ENCODE data around the gene MSI2.

Gene MSI2

DNA sequence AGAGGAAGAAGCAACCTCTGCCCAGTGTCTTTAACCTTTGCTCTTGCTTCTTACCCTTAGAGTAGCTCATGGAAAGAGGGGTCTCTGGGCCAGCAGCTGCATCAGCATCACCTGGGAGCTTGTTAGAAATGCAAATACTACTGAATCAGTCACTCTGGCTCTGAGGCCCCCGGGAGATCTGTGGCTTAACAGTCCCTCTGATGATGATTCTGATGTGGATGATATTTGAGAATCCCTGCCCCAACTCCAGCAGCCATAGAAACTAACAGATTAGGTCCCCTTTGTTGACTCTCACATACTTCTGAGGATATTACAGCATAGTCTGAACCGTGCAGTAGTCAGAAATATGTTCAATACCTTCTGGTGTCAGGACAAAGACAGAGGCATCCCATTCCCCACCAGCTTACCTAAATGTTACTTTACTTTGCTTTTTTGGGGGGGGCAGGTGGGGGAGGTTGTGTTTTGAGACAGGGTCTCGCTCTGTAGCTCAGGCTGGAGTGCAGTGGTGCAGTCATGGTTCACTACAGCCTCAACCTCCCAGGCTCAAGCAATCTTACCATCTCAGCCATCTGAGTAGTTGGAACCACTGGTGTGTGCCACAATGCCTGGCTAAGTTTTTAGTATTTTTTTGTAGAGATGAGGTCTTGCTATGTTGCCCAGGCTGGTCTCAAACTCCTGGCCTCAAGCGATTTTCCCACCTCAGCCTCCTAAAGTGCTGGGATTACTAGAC lies 268.7 kb downstream of the MSI2 start:
- CTCF ChIA-PET: interaction anchor here (0.6 kb wide), 1 partner anchor 104 kb away, joined by 4 read pairs; no protein-coding TSS in a partner anchor
- no peak for DNase-seq (ENCODE audit: extremely low spot score)
- POLR2A ChIA-PET: no interaction called here
- no peak for TF ChIP-seq NFRKB (IDR thresholded peaks at IDR 0.05)
- no peak for TF ChIP-seq HDGF (IDR thresholded peaks at IDR 0.05; ENCODE audit: borderline replicate concordance)
- TF ChIP-seq TARDBP (IDR thresholded peaks at IDR 0.05): no peak
- no peak for TF ChIP-seq ZNF384 (IDR thresholded peaks at IDR 0.05)
- TF ChIP-seq FOXA1 (IDR thresholded peaks at IDR 0.05): no peak
- TF ChIP-seq L3MBTL2 (conservative IDR thresholded peaks at IDR 0.05): no peak
- TF ChIP-seq BHLHE40 (IDR thresholded peaks at IDR 0.05; ENCODE audit: borderline replicate concordance): no peak
- TF ChIP-seq SUZ12 (IDR thresholded peaks at IDR 0.05): no peak
- no peak for TF ChIP-seq FOXK2 (IDR thresholded peaks at IDR 0.05)
- TF ChIP-seq LEF1 (IDR thresholded peaks at IDR 0.05; ENCODE audit: borderline replicate concordance): no peak
- no peak for TF ChIP-seq SP1 (IDR thresholded peaks at IDR 0.05)
- TF ChIP-seq, protein P1, sequence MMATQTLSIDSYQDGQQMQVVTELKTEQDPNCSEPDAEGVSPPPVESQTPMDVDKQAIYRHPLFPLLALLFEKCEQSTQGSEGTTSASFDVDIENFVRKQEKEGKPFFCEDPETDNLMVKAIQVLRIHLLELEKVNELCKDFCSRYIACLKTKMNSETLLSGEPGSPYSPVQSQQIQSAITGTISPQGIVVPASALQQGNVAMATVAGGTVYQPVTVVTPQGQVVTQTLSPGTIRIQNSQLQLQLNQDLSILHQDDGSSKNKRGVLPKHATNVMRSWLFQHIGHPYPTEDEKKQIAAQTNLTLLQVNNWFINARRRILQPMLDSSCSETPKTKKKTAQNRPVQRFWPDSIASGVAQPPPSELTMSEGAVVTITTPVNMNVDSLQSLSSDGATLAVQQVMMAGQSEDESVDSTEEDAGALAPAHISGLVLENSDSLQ (IDR thresholded peaks at IDR 0.05): no peak
- TF ChIP-seq ELF4 (IDR thresholded peaks at IDR 0.05): no peak
- no peak for TF ChIP-seq ARNT (IDR thresholded peaks at IDR 0.05)

DNA sequence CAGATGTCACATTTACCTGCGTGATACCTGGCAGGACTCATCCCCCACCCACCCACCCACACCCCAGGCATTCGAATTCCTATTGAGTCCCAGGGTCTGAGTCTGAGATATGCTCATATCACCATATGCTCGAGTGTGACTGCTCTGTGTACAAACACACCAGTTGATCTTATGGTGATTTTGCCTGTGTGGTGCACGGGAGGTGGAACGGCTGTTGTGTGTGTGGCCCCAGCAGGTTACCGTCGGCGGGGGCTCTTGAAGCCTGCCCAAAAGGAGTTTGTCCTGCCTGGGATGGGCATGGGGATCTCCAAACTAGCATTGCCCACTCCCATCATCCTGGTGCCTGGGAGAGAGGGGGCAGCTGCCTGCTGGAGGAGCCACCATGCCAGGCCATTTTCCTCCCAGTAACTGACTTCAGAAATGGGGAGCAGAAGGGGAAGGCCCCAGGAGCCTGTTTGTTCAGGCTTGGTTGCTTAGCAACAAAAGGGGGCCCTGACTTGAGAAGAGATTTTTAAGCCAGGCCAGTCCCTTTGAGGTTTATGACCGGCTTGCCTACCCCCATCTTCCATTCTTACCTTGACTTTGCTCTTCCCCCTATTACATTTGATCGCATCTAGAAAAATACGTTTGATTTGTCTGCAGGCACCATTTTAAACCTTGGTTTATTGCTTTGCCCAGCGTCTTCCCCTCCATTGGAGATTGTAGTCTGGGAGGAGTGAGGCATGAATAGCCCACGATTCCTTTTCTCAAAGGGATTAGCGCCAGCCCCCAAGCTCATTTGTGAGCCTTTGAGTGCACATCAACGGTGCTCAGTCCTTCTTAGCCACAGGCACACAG lies 271.1 kb downstream of the MSI2 start:
- POLR2A ChIA-PET: no interaction called here

DNA sequence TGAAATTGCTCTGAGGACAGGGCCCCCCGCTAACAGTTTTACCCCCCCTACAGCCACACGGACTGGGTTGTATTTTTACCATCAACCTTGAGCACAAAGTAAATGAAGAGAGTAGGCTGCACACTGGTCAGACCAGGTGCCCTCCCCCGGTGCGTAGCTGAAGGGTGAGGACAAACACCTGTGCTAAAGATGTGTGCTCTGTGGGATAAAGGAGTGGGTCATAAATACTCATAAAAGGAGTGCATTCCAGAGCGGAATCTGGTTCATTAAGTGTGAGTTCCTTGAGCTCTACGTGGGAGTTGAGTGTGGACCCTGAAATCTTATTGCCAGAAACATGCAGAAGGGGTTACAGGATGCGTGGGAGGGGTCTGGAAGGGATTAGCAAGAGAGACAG lies 271.7 kb downstream of the MSI2 start:
- no peak for TF ChIP-seq BHLHE40 (IDR thresholded peaks at IDR 0.05; ENCODE audit: borderline replicate concordance)
- TF ChIP-seq, protein P1 (IDR thresholded peaks at IDR 0.05): no peak
- no peak for TF ChIP-seq CTBP1 (IDR thresholded peaks at IDR 0.05; ENCODE audit: borderline replicate concordance)
- TF ChIP-seq TARDBP (IDR thresholded peaks at IDR 0.05): no peak
- TF ChIP-seq FOXK2 (IDR thresholded peaks at IDR 0.05): no peak
- no peak for TF ChIP-seq SP1 (IDR thresholded peaks at IDR 0.05)
- no peak for TF ChIP-seq SUZ12 (IDR thresholded peaks at IDR 0.05)
- TF ChIP-seq ZNF384 (IDR thresholded peaks at IDR 0.05): no peak
- POLR2A ChIA-PET: no interaction called here
- CTCF ChIA-PET: interaction anchor here (1.4 kb wide), 1 partner anchor 144 kb away, joined by 4 read pairs; no protein-coding TSS in a partner anchor
- DNase-seq (ENCODE audit: extremely low spot score): no peak

More for the DNA sequence above, 271.1 kb downstream of the MSI2 start:
- TF ChIP-seq, protein P1 (IDR thresholded peaks at IDR 0.05): no peak
- TF ChIP-seq NFRKB (IDR thresholded peaks at IDR 0.05) (no peak), LEF1 (IDR thresholded peaks at IDR 0.05; ENCODE audit: borderline replicate concordance) (no peak), TARDBP (IDR thresholded peaks at IDR 0.05) (no peak), FOXA1 (IDR thresholded peaks at IDR 0.05) (no peak), ARNT (IDR thresholded peaks at IDR 0.05) (no peak)
- no peak for DNase-seq (ENCODE audit: extremely low spot score)
- CTCF ChIA-PET: interaction anchor here (1.4 kb wide), 1 partner anchor 144 kb away, joined by 4 read pairs; no protein-coding TSS in a partner anchor

DNA sequence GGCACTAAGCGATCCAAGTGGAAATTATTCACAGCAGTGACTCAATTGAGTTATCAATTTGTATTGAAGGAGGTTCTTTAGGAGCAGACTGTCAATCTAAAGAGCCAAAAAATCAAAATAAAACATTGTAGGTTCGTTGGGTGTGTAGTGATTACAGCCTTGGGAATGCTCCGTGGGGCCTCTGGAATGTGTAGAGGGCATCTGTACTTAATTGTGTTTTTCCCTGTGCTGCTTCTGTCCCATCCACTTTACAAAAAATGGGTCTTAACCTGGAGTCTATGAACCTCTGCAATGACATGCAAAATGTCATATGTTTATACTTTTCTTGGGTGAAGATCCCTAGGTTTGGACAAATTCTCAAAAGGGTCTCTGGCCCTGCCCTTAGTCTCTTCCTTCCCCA lies 273.7 kb downstream of the MSI2 start:
- TF ChIP-seq, protein P1 (IDR thresholded peaks at IDR 0.05): no peak
- no peak for TF ChIP-seq L3MBTL2 (conservative IDR thresholded peaks at IDR 0.05)
- no peak for TF ChIP-seq ARNT (IDR thresholded peaks at IDR 0.05)
- no peak for TF ChIP-seq BHLHE40 (IDR thresholded peaks at IDR 0.05; ENCODE audit: borderline replicate concordance)
- no peak for TF ChIP-seq LEF1 (IDR thresholded peaks at IDR 0.05; ENCODE audit: borderline replicate concordance)
- no peak for TF ChIP-seq TARDBP (IDR thresholded peaks at IDR 0.05)
- TF ChIP-seq NFRKB (IDR thresholded peaks at IDR 0.05): no peak
- TF ChIP-seq FOXK2 (IDR thresholded peaks at IDR 0.05): no peak
- no peak for TF ChIP-seq HDGF (IDR thresholded peaks at IDR 0.05; ENCODE audit: borderline replicate concordance)
- no peak for TF ChIP-seq FOXA1 (IDR thresholded peaks at IDR 0.05)
- no peak for TF ChIP-seq FOXM1 (IDR thresholded peaks at IDR 0.05; ENCODE audit: borderline replicate concordance)
- no peak for TF ChIP-seq ELF4 (IDR thresholded peaks at IDR 0.05)
- no peak for TF ChIP-seq SUZ12 (IDR thresholded peaks at IDR 0.05)
- TF ChIP-seq ZNF384 (IDR thresholded peaks at IDR 0.05): no peak
- no peak for TF ChIP-seq SP1 (IDR thresholded peaks at IDR 0.05)
- no peak for TF ChIP-seq CTBP1 (IDR thresholded peaks at IDR 0.05; ENCODE audit: borderline replicate concordance)
- ChIA-PET POLR2A (no interaction called here), CTCF (no interaction called here)
- no peak for DNase-seq (ENCODE audit: extremely low spot score)

DNA sequence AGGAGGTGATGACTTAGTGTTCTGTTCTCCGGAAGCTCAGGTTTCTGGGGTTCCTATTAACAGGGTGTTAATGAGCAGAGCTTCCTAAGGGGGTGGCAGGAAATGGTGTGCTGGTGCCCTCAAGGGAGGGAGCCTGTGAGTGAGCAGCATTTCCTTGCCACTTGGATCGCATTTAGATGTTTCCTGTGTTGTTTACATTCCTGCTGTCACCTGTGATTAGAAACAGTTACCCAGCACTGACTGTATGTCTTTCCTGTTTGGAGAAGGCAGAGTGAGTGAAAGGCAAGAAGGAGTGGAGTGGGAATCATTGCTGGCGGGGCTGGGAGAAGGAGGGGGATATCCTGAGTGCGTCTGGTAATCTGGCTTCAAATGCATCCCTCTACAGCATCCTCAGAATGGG lies 274.2 kb downstream of the MSI2 start:
- CTCF ChIA-PET: no interaction called here
- DNase-seq (ENCODE audit: extremely low spot score): no peak
- TF ChIP-seq LEF1 (IDR thresholded peaks at IDR 0.05; ENCODE audit: borderline replicate concordance) (no peak), NFRKB (IDR thresholded peaks at IDR 0.05) (no peak), ZNF384 (IDR thresholded peaks at IDR 0.05) (no peak), L3MBTL2 (conservative IDR thresholded peaks at IDR 0.05) (no peak), SUZ12 (IDR thresholded peaks at IDR 0.05) (no peak), ELF4 (IDR thresholded peaks at IDR 0.05) (no peak), FOXK2 (IDR thresholded peaks at IDR 0.05) (no peak), FOXA1 (IDR thresholded peaks at IDR 0.05) (no peak), BHLHE40 (IDR thresholded peaks at IDR 0.05; ENCODE audit: borderline replicate concordance) (no peak), ARNT (IDR thresholded peaks at IDR 0.05) (no peak), TARDBP (IDR thresholded peaks at IDR 0.05) (no peak), CTBP1 (IDR thresholded peaks at IDR 0.05; ENCODE audit: borderline replicate concordance) (no peak), FOXM1 (IDR thresholded peaks at IDR 0.05; ENCODE audit: borderline replicate concordance) (no peak), SP1 (IDR thresholded peaks at IDR 0.05) (no peak), HDGF (IDR thresholded peaks at IDR 0.05; ENCODE audit: borderline replicate concordance) (no peak)
- TF ChIP-seq, protein P1 (IDR thresholded peaks at IDR 0.05): no peak
- POLR2A ChIA-PET: no interaction called here

All from HEK293T (cell line).